NCI-H128 (cell line): ENCODE data around the gene CCDC50.

Experiments
- DNase-seq: peaks from one replicate; lab custom pipeline; 2025; ENCODE audit not compliant: unreplicated experiment; lab: John Stamatoyannopoulos, UW

Gene CCDC50

DNA sequence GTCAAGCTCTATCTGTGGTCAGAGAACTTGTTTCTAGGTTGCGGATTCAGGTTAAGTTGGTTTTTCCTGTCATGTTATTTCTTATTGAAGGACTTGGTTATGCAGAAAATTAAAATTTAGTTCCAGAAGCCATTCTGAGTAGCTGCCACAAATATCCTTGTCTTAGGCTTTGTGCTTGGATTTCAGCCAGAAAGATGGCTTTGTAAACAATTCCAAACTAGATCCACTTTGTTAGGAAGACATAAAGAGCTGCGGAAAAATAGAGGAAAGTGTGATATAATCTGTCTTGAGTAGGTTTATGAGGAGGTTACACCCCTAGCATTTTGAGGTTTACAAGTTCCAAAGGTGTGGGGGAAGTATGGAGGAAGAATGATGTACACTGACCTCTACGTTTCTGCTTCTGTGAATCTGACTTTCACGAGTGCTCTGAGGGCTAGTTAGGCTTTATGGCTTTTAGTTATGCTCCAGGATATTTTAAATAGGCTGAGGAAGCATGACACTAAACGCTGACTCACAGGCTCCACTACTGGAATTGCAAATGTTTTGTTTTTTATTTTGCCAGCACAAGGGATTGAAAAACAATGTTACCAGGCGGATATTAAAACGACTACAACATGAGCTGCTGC, 47.4 kb downstream of the CCDC50 start:
- DNase-seq: no peak

DNA sequence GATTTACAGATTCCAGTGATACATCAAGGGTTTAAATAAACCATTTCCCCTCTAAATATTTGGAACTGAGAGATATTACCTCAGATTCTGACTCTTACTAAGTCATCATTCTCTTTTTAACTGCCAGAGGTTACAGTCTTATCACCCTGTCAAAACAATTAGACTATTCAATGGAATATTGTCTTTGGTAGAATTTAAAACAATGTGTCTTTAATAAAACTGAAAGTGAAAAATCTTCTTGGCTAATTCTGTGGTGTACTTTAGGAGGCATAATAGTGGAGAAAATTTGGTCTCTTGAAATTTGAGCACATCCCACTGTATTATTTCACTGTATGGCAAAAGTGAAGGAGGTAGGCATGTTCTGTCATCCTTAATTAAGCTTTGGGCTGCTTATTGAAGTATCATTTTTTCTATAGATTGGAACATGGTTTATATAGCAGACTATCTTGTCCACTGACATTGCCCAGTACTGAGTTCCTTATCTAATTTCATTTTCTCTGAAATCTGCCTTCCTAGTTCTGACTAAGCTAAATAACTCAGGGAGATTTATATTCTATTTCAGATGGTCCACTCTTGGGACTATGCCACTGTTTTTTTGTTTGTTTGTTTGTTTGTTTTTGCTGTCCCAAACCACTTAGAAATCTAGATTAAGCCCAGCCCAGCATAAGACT, 49.1 kb downstream of the CCDC50 start:
- DNase-seq: no peak

DNA sequence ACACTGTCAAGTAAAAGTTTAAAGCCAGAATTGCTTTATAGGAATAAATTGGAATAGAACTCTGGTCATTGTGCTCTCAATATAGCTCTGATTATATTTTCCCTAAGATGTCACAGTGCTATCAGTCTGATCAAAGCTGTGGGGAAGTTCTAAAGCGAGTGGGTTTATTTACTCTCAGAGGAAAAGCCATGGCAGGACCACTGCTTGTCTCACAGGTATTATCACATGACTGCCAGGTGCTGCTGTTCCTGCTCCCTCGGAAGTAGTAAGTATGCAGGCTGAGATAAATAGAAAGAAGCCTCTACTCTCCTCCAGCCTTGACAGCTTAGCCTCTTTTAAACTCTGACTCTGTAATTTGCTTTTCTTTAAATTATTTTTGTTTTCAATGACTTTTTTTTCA, 50.3 kb downstream of the CCDC50 start:
- no peak for DNase-seq

DNA sequence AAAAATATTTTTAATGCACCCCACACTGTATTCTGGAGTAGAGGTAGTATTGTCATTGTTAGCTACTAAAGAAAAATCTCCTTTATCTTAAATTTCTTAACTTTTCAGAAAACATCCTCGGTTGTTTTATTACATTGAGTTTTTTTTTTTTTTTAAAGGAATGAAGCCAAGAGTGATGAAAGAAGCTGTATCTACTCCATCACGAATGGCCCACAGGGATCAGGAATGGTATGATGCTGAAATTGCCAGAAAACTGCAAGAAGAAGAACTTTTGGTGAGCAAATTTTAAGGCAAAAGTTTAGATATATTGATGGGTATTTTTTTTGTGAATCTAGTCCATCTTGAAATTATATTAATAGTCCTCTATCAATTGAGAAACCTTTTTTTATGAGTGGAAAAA, 50.8 kb downstream of the CCDC50 start:
- DNase-seq: no peak

DNA sequence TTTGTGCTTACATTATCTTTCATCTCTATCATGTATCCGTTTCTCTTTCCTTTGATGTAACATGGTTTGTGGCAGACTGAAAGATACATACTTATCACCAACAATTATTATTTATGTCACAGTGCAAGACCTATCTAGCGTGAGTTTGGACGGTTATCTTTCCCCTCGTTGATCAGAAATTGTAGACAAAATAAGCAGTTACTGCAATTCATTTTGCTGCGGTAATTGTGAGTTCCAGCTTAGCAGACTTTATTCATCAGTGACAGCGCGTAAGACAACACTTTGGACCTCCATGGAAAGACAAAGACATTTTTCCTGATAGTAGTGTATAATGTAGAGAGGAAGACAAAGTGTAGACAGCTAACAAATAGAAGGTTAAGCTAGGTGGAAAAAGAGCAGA, 52.1 kb downstream of the CCDC50 start:
- no peak for DNase-seq

DNA sequence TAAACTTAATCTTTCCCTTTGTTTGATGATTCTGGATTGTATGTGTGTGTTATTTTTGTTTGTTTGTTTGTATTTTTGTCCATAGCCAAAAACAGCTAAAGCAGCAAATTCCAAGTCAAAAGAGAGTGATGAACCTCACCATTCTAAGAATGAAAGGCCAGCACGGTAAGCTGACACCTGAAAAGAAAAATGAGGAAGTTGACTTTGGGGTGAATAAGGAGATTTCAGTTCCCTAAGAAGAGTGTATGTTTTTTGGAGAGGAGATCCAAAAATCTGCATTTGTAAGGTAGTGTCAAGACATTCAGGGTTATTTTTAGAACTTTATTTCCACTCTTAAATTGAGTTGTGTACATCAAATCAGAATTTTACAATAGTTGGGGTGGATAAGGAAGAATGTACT, 53.5 kb downstream of the CCDC50 start:
- DNase-seq: no peak

DNA sequence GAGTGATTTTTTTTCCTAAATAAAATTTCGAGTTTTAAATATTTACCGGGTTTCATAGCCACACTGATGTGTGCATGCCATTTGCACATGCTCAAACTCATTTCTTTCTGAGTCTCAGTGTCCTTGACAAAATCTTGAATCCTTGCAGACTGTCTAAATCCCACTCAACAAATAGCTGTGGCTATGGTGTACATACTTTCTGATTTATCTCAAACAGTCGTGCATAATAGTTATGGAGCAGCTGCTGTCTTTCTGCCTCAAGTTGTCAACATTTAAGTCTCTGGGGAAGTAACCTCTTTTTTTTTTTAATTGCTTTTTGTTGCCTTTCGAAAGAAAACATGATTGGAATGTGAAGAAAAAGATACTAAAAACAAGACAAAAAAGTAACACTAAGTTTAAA, 53.9 kb downstream of the CCDC50 start:
- DNase-seq: no peak

DNA sequence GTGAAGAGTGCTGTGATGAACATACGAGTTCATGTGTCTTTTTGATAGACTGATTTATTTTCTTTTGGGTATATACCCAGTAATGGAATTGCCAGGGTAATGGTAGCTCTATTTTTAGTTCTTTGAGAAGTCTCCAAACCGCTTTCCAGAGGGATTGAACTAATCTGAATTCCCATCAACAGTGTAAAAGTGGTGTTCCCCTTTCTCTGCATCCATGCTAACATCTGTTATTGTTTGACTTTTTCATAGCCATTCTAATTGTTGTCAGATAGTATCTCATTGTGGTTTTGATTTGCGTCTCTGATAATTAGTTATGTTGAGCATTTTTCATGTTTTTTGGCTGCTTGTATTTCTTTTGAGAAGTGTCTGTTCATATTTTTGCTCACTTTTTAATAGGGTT, 55.9 kb downstream of the CCDC50 start:
- no peak for DNase-seq

DNA sequence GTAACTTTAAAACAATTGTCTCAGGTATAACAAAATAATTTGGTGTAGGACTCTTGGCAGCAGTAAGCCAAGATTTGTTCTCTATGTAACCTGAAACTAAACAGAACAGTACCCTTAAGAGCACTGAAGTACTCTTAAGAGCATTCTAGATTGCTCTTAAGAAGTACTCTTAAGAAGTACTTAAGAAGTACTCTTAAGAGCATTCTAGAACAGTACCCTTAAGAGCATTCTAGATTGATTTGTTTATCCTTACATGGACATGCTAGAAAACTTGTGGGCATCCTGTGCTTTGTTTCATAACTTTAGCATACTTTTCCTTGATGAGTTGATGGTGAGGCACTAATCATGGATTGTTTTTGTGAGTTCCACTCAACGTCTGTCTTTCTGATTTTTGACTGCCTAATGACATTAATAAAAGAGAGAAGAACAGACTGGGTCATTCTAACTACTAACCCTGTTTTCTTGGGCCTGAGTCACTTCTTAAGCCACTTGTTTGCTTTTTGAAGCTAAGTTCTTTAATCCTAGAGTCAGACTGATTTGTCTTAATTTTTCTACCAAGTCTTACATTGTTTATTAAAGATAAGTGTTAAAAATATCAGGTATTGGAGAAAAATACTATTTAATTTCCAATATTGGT, 58.4 kb downstream of the CCDC50 start:
- no peak for DNase-seq

DNA sequence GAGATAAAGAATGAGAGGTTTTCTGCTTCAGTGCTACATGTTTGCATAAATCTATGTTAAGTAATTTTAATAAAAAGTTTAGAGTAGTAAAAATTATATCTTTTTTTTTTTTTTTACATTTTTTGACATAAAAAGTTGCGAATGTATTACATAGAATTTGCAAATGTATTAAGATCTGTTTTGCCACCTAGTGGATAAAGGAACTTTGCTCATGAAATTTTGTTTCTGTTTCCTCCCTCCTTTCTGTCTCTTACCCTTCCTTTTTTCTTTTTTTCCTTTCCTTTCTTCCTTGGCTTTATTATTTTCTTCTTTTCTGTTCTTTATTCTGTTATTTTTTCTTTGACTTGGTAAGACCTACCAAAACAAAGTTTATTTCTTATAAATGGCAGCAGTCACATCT, 59.6 kb downstream of the CCDC50 start:
- DNase-seq: no peak

DNA sequence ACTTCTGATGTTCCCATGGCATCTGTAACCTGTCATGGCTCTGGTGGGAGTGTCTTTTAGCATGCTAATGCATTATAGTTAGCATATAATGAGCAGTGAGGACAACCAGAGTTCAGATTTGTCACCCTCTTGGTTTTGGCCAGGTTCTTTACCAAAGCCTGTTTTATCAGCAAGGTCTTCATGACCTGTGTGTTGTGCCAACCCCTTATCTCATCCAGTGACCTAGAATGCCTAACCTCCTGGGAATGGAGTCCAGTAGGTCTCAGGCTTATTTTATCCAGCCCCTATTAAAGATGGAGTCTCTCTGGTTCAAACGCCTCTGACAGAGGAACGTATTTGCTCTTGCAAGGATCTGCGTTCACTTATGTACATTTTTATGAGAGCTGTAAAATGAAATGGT, 61.4 kb downstream of the CCDC50 start:
- DNase-seq: no peak

DNA sequence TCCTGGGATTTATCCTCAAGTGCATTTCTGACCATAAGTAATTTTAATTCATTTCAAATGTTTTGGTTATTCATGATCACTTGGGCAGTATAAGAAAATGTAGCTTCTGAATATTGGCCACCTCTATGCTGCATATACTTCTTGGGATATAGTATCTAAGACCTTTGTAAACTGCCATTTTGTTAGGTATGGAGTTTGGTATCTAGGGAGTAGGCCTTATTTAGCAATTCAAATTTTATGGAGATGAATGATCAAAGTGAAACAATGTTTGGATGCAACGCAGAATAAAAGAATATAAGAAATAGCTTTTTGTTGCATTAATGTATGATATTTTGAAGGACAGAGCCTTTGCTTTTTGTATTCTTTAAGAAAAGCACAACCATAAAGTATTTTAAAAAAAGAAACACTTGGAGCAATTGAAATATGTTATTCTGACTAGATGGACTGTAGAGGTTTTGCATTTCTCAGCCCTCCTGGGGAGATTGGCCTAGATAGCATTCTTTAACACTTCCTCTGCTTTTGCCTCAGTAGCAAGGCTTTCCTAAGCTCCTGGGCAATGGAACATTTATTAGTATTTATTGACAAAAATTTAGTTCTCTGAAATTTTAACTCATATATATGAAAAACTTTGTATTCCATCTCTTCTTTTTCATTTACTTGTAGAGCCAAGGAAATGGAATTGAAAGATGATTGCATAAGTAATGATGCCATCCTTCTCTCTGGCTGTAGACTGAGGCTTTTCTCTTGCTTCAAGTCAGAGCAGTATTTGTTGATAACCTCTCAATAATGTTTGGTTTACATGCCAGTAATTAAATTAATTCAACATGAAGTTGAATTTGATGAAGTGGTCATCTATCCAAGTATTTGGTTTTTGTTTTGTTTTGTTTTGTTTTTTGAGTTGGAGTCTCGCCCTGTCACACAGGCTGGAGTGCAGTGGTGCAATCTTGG, 62.9 kb downstream of the CCDC50 start:
- DNase-seq: no peak

DNA sequence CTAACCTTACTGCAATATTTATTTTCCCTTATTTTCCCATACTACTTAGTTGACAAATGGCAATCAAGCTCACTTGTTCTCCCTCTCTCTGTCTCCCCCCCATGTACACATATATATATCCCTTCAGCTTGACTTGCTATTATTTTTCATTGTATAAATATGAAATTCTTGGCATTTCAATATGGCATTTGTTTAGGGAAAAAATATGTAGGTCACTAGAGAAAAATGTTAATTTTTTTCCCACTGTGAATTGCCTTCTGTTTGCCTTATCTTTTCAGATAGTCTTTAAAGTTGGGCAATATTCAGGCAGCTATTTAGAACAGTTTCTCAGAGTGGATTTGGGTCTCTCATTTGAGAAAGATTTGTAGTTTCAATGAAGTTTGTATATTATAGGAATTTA, 64.0 kb downstream of the CCDC50 start:
- no peak for DNase-seq

DNA sequence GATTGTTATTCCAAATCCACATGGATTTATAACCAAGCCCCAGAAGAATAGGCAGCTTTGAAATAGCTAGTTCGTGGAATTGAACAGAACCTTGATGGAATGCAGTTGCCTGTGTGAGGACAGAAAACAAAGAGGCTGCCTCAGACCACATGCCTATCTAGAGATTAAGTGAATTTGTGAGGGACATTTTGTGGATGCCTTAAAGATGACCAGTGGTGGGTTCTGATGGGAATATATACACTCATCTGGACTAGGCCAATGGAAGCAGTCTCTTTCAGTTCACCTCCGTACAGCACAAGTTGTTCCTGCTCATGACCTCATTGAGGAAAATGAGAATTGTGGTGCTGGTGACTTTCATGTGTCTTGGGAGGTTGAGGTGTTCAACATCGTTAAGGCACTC, 68.6 kb downstream of the CCDC50 start:
- no peak for DNase-seq

DNA sequence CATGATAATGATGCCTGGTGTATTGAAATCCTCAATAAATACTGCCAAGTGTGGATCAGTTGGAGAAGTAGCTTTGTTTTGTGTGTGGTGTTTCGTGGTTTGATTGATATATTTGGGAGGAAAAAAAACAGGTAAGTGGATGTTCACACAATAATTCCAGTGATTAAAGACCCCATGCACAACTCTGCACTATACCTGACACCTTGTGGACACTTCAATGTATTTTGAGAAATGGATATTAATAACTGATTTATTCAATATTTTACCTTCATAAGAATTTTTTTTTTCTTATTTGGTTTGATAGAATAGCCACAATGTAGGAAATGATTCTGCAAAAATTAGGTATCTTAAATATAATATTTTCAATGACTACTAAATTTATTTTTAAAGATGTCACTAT, 69.4 kb downstream of the CCDC50 start:
- no peak for DNase-seq

DNA sequence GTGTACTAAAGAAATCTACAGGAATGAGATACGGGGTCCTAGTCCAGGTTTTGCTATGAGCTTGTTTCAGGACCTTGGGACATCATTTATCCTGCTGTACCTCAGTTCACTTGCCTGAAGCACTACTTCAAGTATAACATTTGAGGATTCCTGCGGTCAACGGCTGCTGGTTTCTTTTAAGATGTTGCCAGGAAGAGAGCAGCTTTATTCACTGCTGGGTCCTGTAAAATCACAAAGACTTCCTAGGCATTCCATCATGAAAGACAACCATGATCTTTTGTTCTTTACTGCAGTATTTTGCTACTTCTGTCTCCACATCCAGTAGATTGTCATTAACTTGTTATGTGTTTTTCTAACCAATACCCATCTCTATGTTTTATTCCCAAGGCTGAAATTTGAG, 70.7 kb downstream of the CCDC50 start:
- DNase-seq: no peak

DNA sequence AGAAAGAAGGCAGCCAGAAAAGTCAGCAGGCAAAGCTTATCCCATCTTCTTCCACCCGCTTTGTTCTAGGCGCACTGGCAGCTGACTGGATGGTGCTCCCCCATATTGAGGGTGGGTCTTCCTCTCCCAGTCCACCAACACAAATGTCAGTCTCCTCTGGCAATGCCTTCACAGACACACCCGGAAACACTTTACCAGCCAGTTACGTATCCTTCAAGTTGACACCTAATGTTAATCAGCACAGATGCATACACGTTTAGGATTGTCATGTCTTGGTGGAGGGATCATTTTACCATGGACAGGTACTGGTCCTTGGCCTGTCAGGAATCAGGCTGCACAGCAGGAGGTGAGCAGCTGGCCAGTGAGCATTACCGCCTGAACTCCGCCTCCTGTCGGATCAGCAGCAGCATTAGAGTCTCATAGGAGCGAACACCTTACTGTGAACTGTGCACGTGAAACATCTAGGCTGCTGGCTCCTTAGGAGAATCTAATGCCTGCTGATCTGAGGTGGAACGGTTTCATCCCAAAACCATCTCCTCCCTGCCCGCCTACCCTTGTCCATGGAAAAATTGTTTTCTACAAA, 72.7 kb downstream of the CCDC50 start:
- DNase-seq: no peak

DNA sequence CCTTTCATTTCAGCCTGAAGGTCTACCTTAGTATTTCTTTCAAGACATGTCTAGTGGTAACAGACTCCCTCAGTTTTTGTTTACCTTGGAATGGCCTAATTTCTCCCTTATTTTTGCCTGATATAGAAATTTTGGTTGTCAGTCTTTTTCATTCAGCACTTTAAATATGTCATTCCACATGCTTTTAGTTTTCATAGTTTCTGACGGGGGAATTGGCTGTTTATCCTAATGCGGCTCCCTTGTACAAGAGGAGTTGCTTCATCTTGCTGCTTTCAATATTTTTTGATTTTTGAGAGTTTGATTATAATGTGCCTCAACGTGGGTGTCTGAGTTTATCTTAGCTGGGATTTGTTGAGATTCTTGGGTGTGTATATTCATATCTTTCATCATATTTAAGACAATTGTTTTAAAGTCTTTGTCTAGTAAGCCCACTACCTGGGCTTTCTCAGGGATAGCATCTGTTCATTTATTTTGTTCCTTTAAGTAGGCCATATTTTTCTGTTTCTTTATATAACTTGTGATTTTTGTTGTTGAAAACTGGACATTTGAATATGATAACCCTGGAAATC, 80.7 kb downstream of the CCDC50 start:
- DNase-seq: no peak

DNA sequence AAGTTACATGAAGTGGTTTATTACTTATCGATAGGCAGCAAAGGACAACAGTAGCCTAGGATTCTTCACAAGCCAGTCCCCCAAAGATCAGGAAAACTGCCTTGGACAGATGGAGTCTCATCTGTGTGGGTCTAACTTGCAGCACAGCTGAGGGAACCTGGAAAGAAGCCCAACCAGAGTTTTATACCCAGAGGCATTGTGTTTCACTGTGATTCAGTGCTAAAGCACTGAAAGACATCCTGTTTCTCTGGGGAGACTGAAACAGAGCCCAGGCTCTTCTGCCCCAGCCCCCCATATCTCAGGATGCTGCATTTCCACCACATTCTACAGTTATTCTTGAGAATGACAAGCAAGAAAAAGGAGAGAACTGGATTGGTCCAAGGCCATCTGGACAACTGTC, 83.6 kb downstream of the CCDC50 start:
- DNase-seq: no peak

DNA sequence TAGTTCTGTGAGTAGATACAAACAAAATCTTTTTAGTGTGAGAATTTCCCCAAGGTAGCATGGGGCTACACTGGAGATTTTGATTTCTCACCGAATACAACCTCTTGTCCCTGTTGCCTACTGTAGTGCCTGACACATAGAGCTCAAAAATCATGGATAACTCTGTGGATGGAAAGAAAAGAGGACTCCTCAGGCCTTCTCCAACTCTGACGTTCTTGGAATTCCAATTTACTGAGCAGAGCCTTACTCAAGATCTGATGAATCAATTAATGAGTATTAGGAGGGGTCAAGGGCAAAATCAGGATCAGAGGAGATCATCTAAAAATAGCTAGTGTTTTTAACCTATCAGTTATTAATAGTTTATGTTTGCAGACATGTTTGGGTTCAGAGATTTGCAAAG, 85.1 kb downstream of the CCDC50 start:
- DNase-seq: no peak

DNA sequence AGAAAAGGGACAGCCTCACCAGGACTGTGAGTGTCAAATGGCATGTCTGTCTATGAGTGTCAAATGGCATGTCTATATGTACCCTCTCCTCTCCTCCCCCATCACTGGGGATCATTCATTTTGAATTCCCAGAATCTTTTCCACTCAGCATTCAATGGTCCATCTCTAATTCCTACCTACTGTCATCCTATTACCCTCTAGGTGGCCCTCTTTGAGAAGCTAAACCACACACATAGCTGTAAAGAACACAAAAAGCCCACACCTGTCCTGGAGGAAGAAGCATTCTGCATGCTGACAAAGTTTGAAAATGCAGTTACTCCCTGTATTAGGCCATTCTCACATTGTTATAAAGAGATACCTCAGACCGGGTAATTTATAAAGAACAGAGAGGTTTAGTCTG, 85.5 kb downstream of the CCDC50 start:
- no peak for DNase-seq
